H1 (cell line): ENCODE results near the gene CAPN10. TPM values are rescaled to one million over a fixed set of nuclear protein-coding genes. Genes with fewer than 3 reads are reported as not detected.

ENCODE experiments used
- CTCF ChIA-PET: fragments of 300-600 bp; sonication (Branson Sonifier 250); formaldehyde crosslinking; loops from one replicate; lab custom pipeline; 2021; ENCODE audit not compliant: partially characterized antibody; lab: Charles Lee
- POLR2A ChIA-PET: fragments of 300-600 bp; sonication (Branson Sonifier 250); formaldehyde crosslinking; loops from one replicate; lab custom pipeline; 2021; ENCODE audit warnings: inconsistent platforms; ENCODE audit not compliant: partially characterized antibody; lab: Charles Lee
- DNase-seq, 2 experiments: peaks; one replicate each; pipeline versions ENCODE4 v3.0.0 to v3.0.0-alpha.2; 2010 to 2022; ENCODE audit warnings: low spot score in 2 of 2, low read depth in 1 of 2, mixed read lengths in 1 of 2
- FAIRE-seq: peaks from 2 replicates; lab custom pipeline; 2011; peaks lifted over from hg19 to GRCh38; lab: Jason Lieb, UNC
- H2AFZ ChIP-seq: 2 replicates; pipeline ENCODE4 v1.8.1; 2012; ENCODE audit warnings: low read length, inconsistent platforms
- H2AK5ac ChIP-seq: 2 replicates; pipeline ENCODE4 v1.6.1; 2013; ENCODE audit warnings: low read depth, low read length
- H2BK120ac ChIP-seq: replicated peaks from 2 replicates; pipeline ENCODE3; 2013; ENCODE audit warnings: low read depth, low read length, inconsistent platforms
- H2BK12ac ChIP-seq: 2 replicates; pipeline ENCODE4 v1.6.1; 2013; ENCODE audit warnings: low read depth, low read length
- H2BK15ac ChIP-seq: 2 replicates; pipeline ENCODE4 v1.6.1; 2013; ENCODE audit warnings: low read length
- H2BK20ac ChIP-seq: 2 replicates; pipeline ENCODE4 v1.6.1; 2013; ENCODE audit warnings: low read length
- H2BK5ac ChIP-seq: 2 replicates; pipeline ENCODE4 v1.6.1; 2013; ENCODE audit warnings: low read depth, low read length
- H3K14ac ChIP-seq: 2 replicates; pipeline ENCODE4 v1.6.1; 2013; ENCODE audit warnings: inconsistent platforms; ENCODE audit not compliant: insufficient read length
- H3K18ac ChIP-seq: 2 replicates; pipeline ENCODE4 v1.6.1; 2013; ENCODE audit warnings: low read length; ENCODE audit errors: extremely low read depth
- H3K23ac ChIP-seq: 2 replicates; pipeline ENCODE4 v1.6.1; 2013; ENCODE audit warnings: inconsistent platforms; ENCODE audit not compliant: insufficient read length
- H3K23me2 ChIP-seq: 2 replicates; pipeline ENCODE4 v1.6.1; 2013; ENCODE audit warnings: low read depth, low read length
- H3K27ac ChIP-seq: 2 replicates; pipeline ENCODE4 v1.6.1; 2011; ENCODE audit warnings: low read depth, low read length, inconsistent platforms
- H3K27me3 ChIP-seq, 4 experiments: replicated peaks in 1 of 4; 1 replicate in 1 of 4; 2 replicates in 3 of 4; pipeline versions ENCODE4 v1.6.1 to v1.8.1; 2011 to 2013; ENCODE audit warnings: low read length in 3 of 4, mild to moderate bottlenecking in 3 of 4, inconsistent platforms in 2 of 4, mixed read lengths in 2 of 4, moderate library complexity in 1 of 4; ENCODE audit not compliant: control insufficient read depth in 3 of 4, insufficient read depth in 3 of 4; ENCODE audit errors: extremely low read depth in 1 of 4
- H3K36me3 ChIP-seq, 4 experiments: 2 replicates each; pipeline versions ENCODE4 v1.6.1 to v1.8.1; 2011 to 2013; ENCODE audit warnings: mild to moderate bottlenecking in 4 of 4, low read length in 3 of 4, moderate library complexity in 2 of 4, control low read depth in 1 of 4, inconsistent platforms in 1 of 4; ENCODE audit not compliant: insufficient read depth in 4 of 4, control insufficient read depth in 2 of 4
- H3K4ac ChIP-seq: replicated peaks from 2 replicates; pipeline ENCODE3; 2013; ENCODE audit warnings: low read length, low read depth, mixed read lengths, inconsistent platforms; ENCODE audit not compliant: insufficient read length
- H3K4me1 ChIP-seq, 4 experiments: replicated peaks in 1 of 4; 1 replicate in 1 of 4; 2 replicates in 3 of 4; pipeline versions ENCODE4 v1.6.1 to v1.8.1; 2011 to 2013; ENCODE audit warnings: low read length in 3 of 4, inconsistent platforms in 2 of 4, mixed read lengths in 1 of 4; ENCODE audit not compliant: insufficient read depth in 4 of 4, control insufficient read depth in 3 of 4
- H3K4me2 ChIP-seq, 2 experiments: 2 replicates each; pipeline versions ENCODE4 v1.6.1 to v1.8.1; 2011 to 2013; ENCODE audit warnings: low read depth in 2 of 2, low read length in 2 of 2, control low read depth in 1 of 2, inconsistent platforms in 1 of 2, mild to moderate bottlenecking in 1 of 2; ENCODE audit not compliant: insufficient read depth in 1 of 2
- H3K4me3 ChIP-seq, 4 experiments: fragments of 200-600, 300-600 bp in 1 of 4; sonication (generic), shearing (Covaris generic), sonication (Bioruptor Twin) in 1 of 4; 2 replicates each; pipeline versions ENCODE4 v1.5.1 to v1.8.1; 2011 to 2016; ENCODE audit warnings: low read length in 4 of 4, low read depth in 3 of 4, control low read depth in 2 of 4, inconsistent platforms in 2 of 4, mild to moderate bottlenecking in 2 of 4, mixed read lengths in 1 of 4, moderate library complexity in 1 of 4; ENCODE audit not compliant: insufficient read depth in 2 of 4; ENCODE audit errors: extremely low read depth in 1 of 4
- H3K56ac ChIP-seq: replicated peaks from 2 replicates; pipeline ENCODE3; 2013; ENCODE audit warnings: low read depth, mild to moderate bottlenecking, mixed read lengths, low read length, inconsistent platforms; ENCODE audit not compliant: insufficient read length
- H3K79me1 ChIP-seq: 2 replicates; pipeline ENCODE4 v1.6.1; 2013; ENCODE audit warnings: low read depth, low read length, control low read depth
- H3K79me2 ChIP-seq, 2 experiments: 2 replicates each; pipeline versions ENCODE4 v1.6.1 to v1.8.1; 2012 to 2013; ENCODE audit warnings: low read length in 2 of 2, mild to moderate bottlenecking in 2 of 2, inconsistent platforms in 1 of 2; ENCODE audit not compliant: insufficient read depth in 2 of 2, control insufficient read depth in 1 of 2
- H3K9ac ChIP-seq, 4 experiments: replicated peaks in 1 of 4; 1 replicate in 1 of 4; 2 replicates in 3 of 4; pipeline versions ENCODE4 v1.6.1 to v1.8.1; 2011 to 2013; ENCODE audit warnings: low read depth in 3 of 4, low read length in 3 of 4, control low read depth in 2 of 4, mild to moderate bottlenecking in 2 of 4, moderate library complexity in 2 of 4, inconsistent platforms in 1 of 4; ENCODE audit errors: extremely low read depth in 1 of 4
- H3K9me3 ChIP-seq, 2 experiments: 2 replicates each; pipeline versions ENCODE4 v1.6.1 to v1.8.1; 2012 to 2013; ENCODE audit warnings: mild to moderate bottlenecking in 2 of 2, moderate library complexity in 2 of 2, control low read depth in 1 of 2, inconsistent platforms in 1 of 2, low read depth in 1 of 2, low read length in 1 of 2, mixed read lengths in 1 of 2; ENCODE audit not compliant: insufficient read depth in 2 of 2
- H4K20me1 ChIP-seq, 2 experiments: replicated peaks in 1 of 2; 2 replicates each; pipeline versions ENCODE3 to v1.8.1; 2011 to 2013; ENCODE audit warnings: inconsistent platforms in 2 of 2, low read length in 2 of 2, mild to moderate bottlenecking in 1 of 2; ENCODE audit not compliant: insufficient read depth in 2 of 2, control insufficient read depth in 1 of 2
- H4K5ac ChIP-seq: 2 replicates; pipeline ENCODE4 v1.6.1; 2013; ENCODE audit warnings: low read length, low read depth, mixed read lengths, inconsistent platforms; ENCODE audit not compliant: insufficient read length
- H4K8ac ChIP-seq: 2 replicates; pipeline ENCODE4 v1.8.0; 2013; ENCODE audit warnings: mild to moderate bottlenecking, moderate library complexity, low read length, inconsistent platforms; ENCODE audit not compliant: insufficient read depth; ENCODE audit errors: extremely low read depth
- H4K91ac ChIP-seq: replicated peaks from 2 replicates; pipeline ENCODE3; 2013; ENCODE audit warnings: low read length, mixed read lengths, inconsistent platforms; ENCODE audit not compliant: insufficient read length
- EP300 ChIP-seq, 2 experiments: IDR thresholded peaks; 1 replicate in 1 of 2; 2 replicates in 1 of 2; pipeline ENCODE4 v1.6.1; 2011 to 2012; ENCODE audit warnings: low read depth in 2 of 2, low read length in 2 of 2, mild to moderate bottlenecking in 2 of 2, borderline replicate concordance in 1 of 2, inconsistent platforms in 1 of 2, moderate library complexity in 1 of 2
- MAFK ChIP-seq: IDR thresholded peaks from 2 replicates; pipeline ENCODE4 v1.6.1; 2012; ENCODE audit warnings: low read depth, mild to moderate bottlenecking, improper control_type of control experiment, low read length
- PHF8 ChIP-seq: fragments of 200-600 bp; sonication (generic); conservative IDR thresholded peaks from 2 replicates; pipeline ENCODE4 v1.7.1; 2012; ENCODE audit warnings: low read depth, mild to moderate bottlenecking, inconsistent platforms, low read length, moderate library complexity
- SIN3A ChIP-seq, 2 experiments: IDR thresholded peaks in 1 of 2; conservative IDR thresholded peaks in 1 of 2; 2 replicates each; pipeline ENCODE4 v1.6.1; 2011 to 2012; ENCODE audit warnings: low read length in 2 of 2, improper control_type of control experiment in 1 of 2, low read depth in 1 of 2, mild to moderate bottlenecking in 1 of 2
- SRF ChIP-seq: IDR thresholded peaks from 2 replicates; pipeline ENCODE4 v1.6.1; 2011; ENCODE audit warnings: mild to moderate bottlenecking, low read depth, low read length, moderate library complexity
- TCF12 ChIP-seq: IDR thresholded peaks from 2 replicates; pipeline ENCODE4 v1.6.1; 2011; ENCODE audit warnings: low read depth, mild to moderate bottlenecking, low read length
- WGBS, 2 experiments: shearing (Covaris generic) in 1 of 2; methylation state at CpG; one replicate each; pipeline versions ENCODE4 v1.1.6 to v1.1.7; 2013 to 2015; ENCODE audit warnings: low lambda C conversion rate in 2 of 2, mixed read lengths in 2 of 2, inconsistent platforms in 1 of 2, low coverage in 1 of 2, missing lambda C conversion rate in 1 of 2; ENCODE audit not compliant: insufficient replicate concordance in 2 of 2, insufficient coverage in 1 of 2, insufficient read length in 1 of 2; ENCODE audit errors: extremely low coverage in 1 of 2, missing lambda C conversion rate in 1 of 2; 5-methylcytosine and 5-hydroxymethylcytosine counted together
- polyA plus RNA-seq, 7 experiments: library from polyadenylated mRNA; depleted of rRNA in 3 of 7; stranded (reverse) in 5 of 7; unstranded in 2 of 7; fragments of >200 nt in 5 of 7; fragments of 200-250 nt in 2 of 7; gene quantifications; 1 replicate in 5 of 7; 2 replicates in 1 of 7; 4 replicates in 1 of 7; pipeline versions ENCODE4 v1.2.1 to v1.2.3, GENCODE V29; 2011 to 2013; ENCODE audit warnings: missing spikeins in 2 of 7, mixed read lengths in 2 of 7
- total RNA-seq: library from RNA; stranded (reverse); fragmentation: NEBNext Ultra II Directional; extraction: Animal tissue kit (Norgen Biotek cat#: 25700); gene quantifications from 2 replicates; pipeline ENCODE4 v1.2.1, GENCODE V29; 2021

Gene CAPN10
- total and polyA plus RNA-seq, 2 of the 8 experiments (the other 6 are each of a cell fraction or from before 2014, with no cell fraction given): 30.7 to 39.8 TPM

DNA sequence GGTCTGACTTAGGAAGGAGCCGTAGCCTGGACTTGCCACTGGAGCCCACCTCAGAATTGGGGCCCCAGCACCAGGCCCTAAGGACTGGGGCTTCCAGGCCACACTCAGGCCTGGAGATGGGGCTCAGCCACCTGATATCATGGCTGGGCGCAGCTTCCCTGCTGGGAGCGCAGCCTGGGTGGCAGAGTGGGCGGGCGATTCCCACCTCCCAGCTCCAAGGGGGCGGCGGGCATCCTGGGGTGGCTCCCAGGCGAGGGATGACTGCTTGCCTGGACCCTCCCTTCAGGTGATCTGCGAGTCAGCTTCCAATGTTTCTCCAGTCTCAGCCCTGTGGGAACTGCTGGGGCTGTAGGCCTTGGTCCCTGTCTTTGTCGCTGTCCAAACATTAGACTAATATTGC lies 58.8 kb downstream of the CAPN10 start:
- H3K14ac ChIP-seq: no peak overlapping the region
- no peaks in the 10 kb centered on the region for H3K23me2 ChIP-seq
- no peak overlapping the region for H4K91ac ChIP-seq
- H2AFZ ChIP-seq: no peak overlapping the region
- no peak overlapping the region for H2AK5ac ChIP-seq
- no peaks in the 10 kb centered on the region for H3K79me2 ChIP-seq
- no peak overlapping the region for H3K4ac ChIP-seq
- H3K56ac ChIP-seq: no peak overlapping the region
- CTCF ChIA-PET: interaction anchor here (1.5 kb wide), 1 partner anchor 23 kb away, joined by 3 read pairs; no protein-coding TSS in a partner anchor
- H3K27ac ChIP-seq: no peak overlapping the region
- no peak overlapping the region for H4K8ac ChIP-seq
- no peak overlapping the region for H2BK5ac ChIP-seq
- no peak overlapping the region for H2BK120ac ChIP-seq
- POLR2A ChIA-PET: no interaction called here
- H3K36me3 ChIP-seq: no peaks in the 10 kb centered on the region
- H3K4me1 ChIP-seq: peaks cover 0 to 10% (median 6%) of the 10 kb centered on the region in 4 experiments; a peak in 5 of 7 replicates
- no peak overlapping the region for H2BK12ac ChIP-seq
- no peak overlapping the region for H3K4me2 ChIP-seq
- H3K4me3 ChIP-seq: no peak overlapping the region
- no peaks in the 10 kb centered on the region for H3K79me1 ChIP-seq
- no peaks in the 10 kb centered on the region for H3K9me3 ChIP-seq
- FAIRE-seq (no peak), DNase-seq (no peak)
- no peak overlapping the region for H3K9ac ChIP-seq
- H4K20me1 ChIP-seq: no peaks in the 10 kb centered on the region
- H2BK20ac ChIP-seq: no peak overlapping the region
- H4K5ac ChIP-seq: no peak overlapping the region
- H3K23ac ChIP-seq: no peak overlapping the region
- H3K27me3 ChIP-seq: peaks cover 0 to 4% (median 2%) of the 10 kb centered on the region in 4 experiments; a peak in 3 of 7 replicates
- H2BK15ac ChIP-seq: no peak overlapping the region
- H3K18ac ChIP-seq: no peak overlapping the region
- WGBS, 2 experiments: 93% methylated on average over 6 of the region's 10 CpGs; no CpG with 5 or more reads in 1 of the 2 experiments
- TF ChIP-seq TCF12 (no peak), SRF (no peak), SIN3A (conservative IDR thresholded peaks at IDR 0.05 in 1 of 2, IDR thresholded peaks at IDR 0.05 in 1 of 2; ENCODE audit: low read depth in 1 of 2, low read length in 2 of 2) (no peak), EP300 (IDR thresholded peaks at IDR 0.05; ENCODE audit: borderline replicate concordance in 1 of 2, low read depth in 2 of 2, low read length in 2 of 2) (no peak), MAFK (no peak), PHF8 (no peak)
